Adrenal gland (tissue), 5 donors: Measurements from ENCODE around the gene ANO2.

Experiments used
- POLR2A ChIP-seq, 2 donors: fragments of 450-650 bp; IDR thresholded peaks; one replicate each; pipeline ENCODE4 v1.6.1; 2017; ENCODE audit warnings: antibody characterized with exemption in 2 of 2, mild to moderate bottlenecking in 2 of 2, moderate library complexity in 1 of 2
- TF ChIP-seq, protein P1 (sequence below), 6 experiments: fragments of 450-650 bp in 4 of 6; fragments of 200-600 bp in 2 of 6; sonication (generic) in 1 of 6; IDR thresholded peaks; 1 replicate in 5 of 6; 2 replicates in 1 of 6; pipeline versions ENCODE4 v1.5.1 to v1.8.0; 2016 to 2021; ENCODE audit warnings: antibody characterized with exemption in 6 of 6, mild to moderate bottlenecking in 2 of 6, moderate library complexity in 1 of 6
- donor health status: DM: no; HTN: no; CAD: no.

DNA sequence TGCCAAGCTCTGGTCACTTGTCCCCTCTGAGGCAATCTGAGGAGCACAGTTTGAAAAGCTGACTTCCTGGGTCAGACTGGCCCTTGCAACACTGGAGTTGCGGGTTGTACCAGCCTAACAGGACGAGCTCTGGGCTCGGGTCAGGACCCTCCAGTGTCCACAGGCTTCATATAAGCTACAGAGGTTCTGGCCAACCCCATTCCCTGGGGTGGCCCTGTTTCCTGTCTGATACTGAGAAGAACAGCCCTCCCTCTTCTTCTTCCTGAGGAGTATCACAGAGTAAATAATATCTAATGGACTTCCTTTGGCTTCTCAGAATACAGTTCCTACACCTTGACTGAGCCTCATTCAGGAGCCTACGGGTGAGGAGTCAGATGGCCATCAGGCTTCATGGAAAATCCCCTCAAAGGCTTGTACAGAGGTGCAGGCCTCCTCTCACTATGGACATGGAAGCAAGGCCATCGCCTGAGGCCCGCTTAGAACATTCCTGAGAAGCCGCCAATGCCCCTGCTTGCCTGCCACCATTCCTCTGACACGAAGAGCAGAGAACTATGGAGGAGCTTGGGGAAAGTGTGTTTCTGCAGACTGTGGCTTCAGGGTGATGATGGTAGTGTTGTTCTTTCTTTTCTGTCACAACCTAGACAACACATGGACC lies 28.5 kb upstream of the ANO2 start:
- TF ChIP-seq, protein P1, sequence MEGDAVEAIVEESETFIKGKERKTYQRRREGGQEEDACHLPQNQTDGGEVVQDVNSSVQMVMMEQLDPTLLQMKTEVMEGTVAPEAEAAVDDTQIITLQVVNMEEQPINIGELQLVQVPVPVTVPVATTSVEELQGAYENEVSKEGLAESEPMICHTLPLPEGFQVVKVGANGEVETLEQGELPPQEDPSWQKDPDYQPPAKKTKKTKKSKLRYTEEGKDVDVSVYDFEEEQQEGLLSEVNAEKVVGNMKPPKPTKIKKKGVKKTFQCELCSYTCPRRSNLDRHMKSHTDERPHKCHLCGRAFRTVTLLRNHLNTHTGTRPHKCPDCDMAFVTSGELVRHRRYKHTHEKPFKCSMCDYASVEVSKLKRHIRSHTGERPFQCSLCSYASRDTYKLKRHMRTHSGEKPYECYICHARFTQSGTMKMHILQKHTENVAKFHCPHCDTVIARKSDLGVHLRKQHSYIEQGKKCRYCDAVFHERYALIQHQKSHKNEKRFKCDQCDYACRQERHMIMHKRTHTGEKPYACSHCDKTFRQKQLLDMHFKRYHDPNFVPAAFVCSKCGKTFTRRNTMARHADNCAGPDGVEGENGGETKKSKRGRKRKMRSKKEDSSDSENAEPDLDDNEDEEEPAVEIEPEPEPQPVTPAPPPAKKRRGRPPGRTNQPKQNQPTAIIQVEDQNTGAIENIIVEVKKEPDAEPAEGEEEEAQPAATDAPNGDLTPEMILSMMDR (IDR thresholded peaks at IDR 0.05): no peak
- TF ChIP-seq POLR2A (IDR thresholded peaks at IDR 0.05): no peak
